MM.1S (cell line): ENCODE results near the gene SNAI3.

Experiments
- EZH2 ChIP-seq: fragments of 300-600 bp; sonication (generic); optimal IDR thresholded peaks from 2 replicates; pipeline ENCODE3; 2017; ENCODE audit warnings: low read depth, mild to moderate bottlenecking, antibody characterized with exemption, low read length, mixed read lengths
- EZH2phosphoT487 ChIP-seq: fragments of 300-600 bp; sonication (generic); IDR thresholded peaks from 2 replicates; pipeline ENCODE4 v1.6.1; 2018; ENCODE audit warnings: antibody characterized with exemption, low read length

GRCh38 chr16:88655053-88655732 is 31.1 kb downstream of the SNAI3 start:
- TF ChIP-seq EZH2phosphoT487 (no peak), EZH2 (no peak)
